HepG2 (cell line): ENCODE results near the gene NUDT15. TPM values are rescaled to one million over a fixed set of nuclear protein-coding genes. Genes with fewer than 3 reads are reported as not detected.
A peak's percentile ranks its signal among the peaks of the same experiment; 100 is the strongest.

ENCODE experiments used
- ATF3 ChIP-seq: sonication (generic); formaldehyde crosslinking; IDR thresholded peaks from 2 replicates; pipeline ENCODE4 v1.4.0; 2020; ENCODE audit warnings: missing genetic modification reagents
- CENPBD1 ChIP-seq: sonication (generic); formaldehyde crosslinking; IDR thresholded peaks from 2 replicates; pipeline ENCODE4 v1.8.0; 2022; ENCODE audit warnings: missing genetic modification reagents, low read depth, mild to moderate bottlenecking, borderline replicate concordance
- DZIP1 ChIP-seq: sonication (generic); formaldehyde crosslinking; IDR thresholded peaks from 2 replicates; pipeline ENCODE4 v1.5.0; 2020; ENCODE audit warnings: mild to moderate bottlenecking, missing genetic modification reagents
- EED ChIP-seq: sonication (generic); formaldehyde crosslinking; IDR thresholded peaks from 2 replicates; pipeline ENCODE4 v1.5.0; 2020; ENCODE audit warnings: mild to moderate bottlenecking, missing genetic modification reagents
- FOXC1 ChIP-seq: sonication (generic); formaldehyde crosslinking; IDR thresholded peaks from 2 replicates; pipeline ENCODE4 v1.8.0; 2022; ENCODE audit warnings: mild to moderate bottlenecking, missing genetic modification reagents, borderline replicate concordance
- FOXJ3 ChIP-seq: sonication (generic); formaldehyde crosslinking; IDR thresholded peaks from 2 replicates; pipeline ENCODE4 v1.4.0; 2020; ENCODE audit warnings: missing genetic modification reagents, mild to moderate bottlenecking, borderline replicate concordance
- HDAC1 ChIP-seq: sonication (generic); formaldehyde crosslinking; IDR thresholded peaks from 2 replicates; pipeline ENCODE4 v1.5.1; 2020; ENCODE audit warnings: mild to moderate bottlenecking, missing genetic modification reagents
- HNF4A ChIP-seq: sonication (generic); formaldehyde crosslinking; IDR thresholded peaks from 2 replicates; pipeline ENCODE4 v1.4.0; 2020; ENCODE audit warnings: missing genetic modification reagents
- LCORL ChIP-seq, 2 experiments: fragments of 450-650 bp in 1 of 2; sonication (generic) in 1 of 2; formaldehyde crosslinking in 1 of 2; IDR thresholded peaks; 2 replicates each; pipeline versions ENCODE4 v1.5.0 to v1.6.1; 2017 to 2020; ENCODE audit warnings: antibody characterized with exemption in 1 of 2, missing genetic modification reagents in 1 of 2
- MIER2 ChIP-seq: IDR thresholded peaks from 2 replicates; pipeline ENCODE4 v1.6.1; 2016; ENCODE audit warnings: missing biosample characterization, missing genetic modification reagents
- NCOA2 ChIP-seq: sonication (generic); formaldehyde crosslinking; IDR thresholded peaks from 2 replicates; pipeline ENCODE4 v1.8.0; 2022; ENCODE audit warnings: inconsistent platforms
- NFIC ChIP-seq: IDR thresholded peaks from 2 replicates; pipeline ENCODE4 v1.6.1; 2012; ENCODE audit warnings: mild to moderate bottlenecking, low read length, inconsistent platforms
- NFRKB ChIP-seq: fragments of 450-650 bp; IDR thresholded peaks from 2 replicates; pipeline ENCODE4 v1.6.1; 2017
- SAFB2 ChIP-seq: sonication (generic); formaldehyde crosslinking; IDR thresholded peaks from 2 replicates; pipeline ENCODE4 v1.5.1; 2020; ENCODE audit warnings: missing genetic modification reagents, low read depth, mild to moderate bottlenecking, borderline replicate concordance
- SMYD3 ChIP-seq: sonication (generic); formaldehyde crosslinking; IDR thresholded peaks from 2 replicates; pipeline ENCODE4 v1.8.1; 2023; ENCODE audit warnings: mild to moderate bottlenecking, missing genetic modification reagents
- TBL1XR1 ChIP-seq: fragments of 150-350 bp; IDR thresholded peaks from 2 replicates; pipeline ENCODE4 v1.6.1; 2014; ENCODE audit warnings: borderline replicate concordance, low read length; ENCODE audit not compliant: partially characterized antibody
- TBX3 ChIP-seq: fragments of 450-650 bp; IDR thresholded peaks from 2 replicates; pipeline ENCODE4 v1.6.1; 2017; ENCODE audit warnings: antibody characterized with exemption, mild to moderate bottlenecking, inconsistent platforms, borderline replicate concordance
- ZNF263 ChIP-seq: sonication (generic); formaldehyde crosslinking; IDR thresholded peaks from 2 replicates; pipeline ENCODE4 v1.4.0; 2020; ENCODE audit warnings: missing genetic modification reagents
- ZNF329 ChIP-seq: sonication (generic); formaldehyde crosslinking; IDR thresholded peaks from 2 replicates; pipeline ENCODE4 v1.9.0; 2021; ENCODE audit warnings: low read depth, mild to moderate bottlenecking, missing genetic modification reagents
- ZNF564 ChIP-seq: sonication (generic); formaldehyde crosslinking; IDR thresholded peaks from 2 replicates; pipeline ENCODE4 v1.8.1; 2023; ENCODE audit warnings: mild to moderate bottlenecking, missing genetic modification reagents
- ZNF776 ChIP-seq: sonication (generic); formaldehyde crosslinking; IDR thresholded peaks from 2 replicates; pipeline ENCODE4 v1.4.0; 2020; ENCODE audit warnings: mild to moderate bottlenecking, missing genetic modification reagents
- polyA plus RNA-seq, 8 experiments: library from polyadenylated mRNA; depleted of rRNA in 3 of 8; stranded (reverse) in 7 of 8; unstranded in 1 of 8; fragments of >200 nt; fragmentation: Illumina TruSeq in 4 of 8; extraction: Trizol in 4 of 8; gene quantifications; 2 replicates each; pipeline versions ENCODE4 v1.2.1 to v1.2.3, GENCODE V29; 2011 to 2016; ENCODE audit warnings: low read depth in 4 of 8, missing spikeins in 1 of 8, mixed read lengths in 1 of 8; ENCODE audit not compliant: insufficient read depth in 1 of 8
- total RNA-seq, 5 experiments: library from RNA; depleted of rRNA; stranded (reverse); fragments of >200 nt; fragmentation: Illumina TruSeq; extraction: Trizol; gene quantifications; 2 replicates each; pipeline ENCODE4 v1.2.3, GENCODE V29; 2016; ENCODE audit warnings: low read depth in 1 of 5
- TF ChIP-seq, protein P1 (sequence below): sonication (generic); formaldehyde crosslinking; IDR thresholded peaks from 2 replicates; pipeline ENCODE4 v1.4.0; 2020; ENCODE audit warnings: missing genetic modification reagents
- TF ChIP-seq, protein P2 (sequence below): IDR thresholded peaks from 2 replicates; pipeline ENCODE4 v1.6.1; 2016; ENCODE audit warnings: missing biosample characterization, missing genetic modification reagents, low read depth

NUDT15 gene
- total and polyA plus RNA-seq, 2 of the 13 experiments (the other 11 are each of a cell fraction or from before 2014, with no cell fraction given), result 21.3 to 47.3 TPM

DNA sequence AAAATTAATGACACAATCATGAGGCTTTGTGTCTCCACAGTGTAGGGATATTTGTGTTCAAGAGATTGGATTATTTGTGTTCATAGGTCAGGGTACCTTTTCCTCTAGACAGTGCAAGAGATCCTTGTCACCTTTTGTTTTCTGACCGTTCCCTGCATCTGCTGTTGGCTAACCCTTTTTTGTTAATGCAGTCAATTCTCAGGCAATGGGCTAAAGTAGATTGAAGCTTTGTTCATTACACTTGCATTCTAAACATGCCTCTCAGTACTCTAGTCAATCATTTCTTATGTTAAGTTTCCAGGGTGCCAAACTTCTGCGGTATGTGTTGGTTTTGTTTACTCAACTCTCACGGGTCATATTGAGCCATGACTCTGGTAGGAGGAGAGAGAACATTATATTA is 59.1 kb downstream of the NUDT15 start (continued):
- TF ChIP-seq FOXC1 (CRISPR knock-in tag) (no peak), ZNF329 (CRISPR knock-in tag) (no peak), HNF4A (CRISPR knock-in tag) (peak; percentile 74), HDAC1 (CRISPR knock-in tag) (0 out of 2 replicates have a peak, but pooled peaks have one; percentile 49), ZNF564 (no peak), FOXJ3 (CRISPR knock-in tag) (0 out of 2 replicates have a peak, but pooled peaks have one; percentile 11), ATF3 (CRISPR knock-in tag) (no peak), MIER2 (CRISPR knock-in tag) (no peak), NCOA2 (CRISPR knock-in tag) (peak; percentile 16; the same call in 1 of the 2 replicates), TBL1XR1 (no peak), SAFB2 (CRISPR knock-in tag) (no peak), NFRKB (no peak), SMYD3 (CRISPR knock-in tag) (no peak), NFIC (peak; percentile 21; the same call in 1 of the 2 replicates), ZNF263 (CRISPR knock-in tag) (no peak), EED (CRISPR knock-in tag) (no peak), LCORL (IDR thresholded peaks at IDR 0.05) (no peak), LCORL (CRISPR knock-in tag; IDR thresholded peaks at IDR 0.05) (no peak), DZIP1 (CRISPR knock-in tag) (no peak), CENPBD1 (no peak), TBX3 (peak; percentile 36; the same call in 1 of the 2 replicates), ZNF776 (CRISPR knock-in tag) (no peak)
- TF ChIP-seq, protein P1, sequence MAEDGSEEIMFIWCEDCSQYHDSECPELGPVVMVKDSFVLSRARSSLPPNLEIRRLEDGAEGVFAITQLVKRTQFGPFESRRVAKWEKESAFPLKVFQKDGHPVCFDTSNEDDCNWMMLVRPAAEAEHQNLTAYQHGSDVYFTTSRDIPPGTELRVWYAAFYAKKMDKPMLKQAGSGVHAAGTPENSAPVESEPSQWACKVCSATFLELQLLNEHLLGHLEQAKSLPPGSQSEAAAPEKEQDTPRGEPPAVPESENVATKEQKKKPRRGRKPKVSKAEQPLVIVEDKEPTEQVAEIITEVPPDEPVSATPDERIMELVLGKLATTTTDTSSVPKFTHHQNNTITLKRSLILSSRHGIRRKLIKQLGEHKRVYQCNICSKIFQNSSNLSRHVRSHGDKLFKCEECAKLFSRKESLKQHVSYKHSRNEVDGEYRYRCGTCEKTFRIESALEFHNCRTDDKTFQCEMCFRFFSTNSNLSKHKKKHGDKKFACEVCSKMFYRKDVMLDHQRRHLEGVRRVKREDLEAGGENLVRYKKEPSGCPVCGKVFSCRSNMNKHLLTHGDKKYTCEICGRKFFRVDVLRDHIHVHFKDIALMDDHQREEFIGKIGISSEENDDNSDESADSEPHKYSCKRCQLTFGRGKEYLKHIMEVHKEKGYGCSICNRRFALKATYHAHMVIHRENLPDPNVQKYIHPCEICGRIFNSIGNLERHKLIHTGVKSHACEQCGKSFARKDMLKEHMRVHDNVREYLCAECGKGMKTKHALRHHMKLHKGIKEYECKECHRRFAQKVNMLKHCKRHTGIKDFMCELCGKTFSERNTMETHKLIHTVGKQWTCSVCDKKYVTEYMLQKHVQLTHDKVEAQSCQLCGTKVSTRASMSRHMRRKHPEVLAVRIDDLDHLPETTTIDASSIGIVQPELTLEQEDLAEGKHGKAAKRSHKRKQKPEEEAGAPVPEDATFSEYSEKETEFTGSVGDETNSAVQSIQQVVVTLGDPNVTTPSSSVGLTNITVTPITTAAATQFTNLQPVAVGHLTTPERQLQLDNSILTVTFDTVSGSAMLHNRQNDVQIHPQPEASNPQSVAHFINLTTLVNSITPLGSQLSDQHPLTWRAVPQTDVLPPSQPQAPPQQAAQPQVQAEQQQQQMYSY (CRISPR knock-in tag), result no peak
- TF ChIP-seq, protein P2, sequence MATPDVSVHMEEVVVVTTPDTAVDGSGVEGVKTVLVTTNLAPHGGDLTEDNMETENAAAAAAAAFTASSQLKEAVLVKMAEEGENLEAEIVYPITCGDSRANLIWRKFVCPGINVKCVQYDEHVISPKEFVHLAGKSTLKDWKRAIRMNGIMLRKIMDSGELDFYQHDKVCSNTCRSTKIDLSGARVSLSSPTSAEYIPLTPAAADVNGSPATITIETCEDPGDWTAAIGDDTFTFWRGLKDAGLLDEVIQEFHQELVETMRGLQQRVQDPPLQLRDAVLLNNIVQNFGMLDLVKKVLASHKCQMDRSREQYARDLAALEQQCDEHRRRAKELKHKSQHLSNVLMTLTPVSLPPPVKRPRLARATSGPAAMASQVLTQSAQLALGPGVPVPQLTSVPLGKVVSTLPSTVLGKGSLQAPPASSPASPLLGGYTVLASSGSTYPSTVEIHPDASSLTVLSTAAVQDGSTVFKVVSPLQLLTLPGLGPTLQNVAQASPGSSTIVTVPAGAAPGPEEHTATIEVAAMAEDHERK (CRISPR knock-in tag), result no peak
